GM12875 (cell line): ENCODE measurements around the gene P2RY14.

Experiments used
- H3K4me3 ChIP-seq: one replicate; pipeline ENCODE4 v1.5.1; 2011; ENCODE audit warnings: low read depth, low read length, control low read depth
- TF ChIP-seq, protein P1 (sequence below): IDR thresholded peaks from 2 replicates; pipeline ENCODE4 v1.5.1; 2011; ENCODE audit warnings: low read depth, mild to moderate bottlenecking, control low read depth, inconsistent platforms, low read length, moderate library complexity, borderline replicate concordance; ENCODE audit not compliant: insufficient read depth

Gene P2RY14

DNA sequence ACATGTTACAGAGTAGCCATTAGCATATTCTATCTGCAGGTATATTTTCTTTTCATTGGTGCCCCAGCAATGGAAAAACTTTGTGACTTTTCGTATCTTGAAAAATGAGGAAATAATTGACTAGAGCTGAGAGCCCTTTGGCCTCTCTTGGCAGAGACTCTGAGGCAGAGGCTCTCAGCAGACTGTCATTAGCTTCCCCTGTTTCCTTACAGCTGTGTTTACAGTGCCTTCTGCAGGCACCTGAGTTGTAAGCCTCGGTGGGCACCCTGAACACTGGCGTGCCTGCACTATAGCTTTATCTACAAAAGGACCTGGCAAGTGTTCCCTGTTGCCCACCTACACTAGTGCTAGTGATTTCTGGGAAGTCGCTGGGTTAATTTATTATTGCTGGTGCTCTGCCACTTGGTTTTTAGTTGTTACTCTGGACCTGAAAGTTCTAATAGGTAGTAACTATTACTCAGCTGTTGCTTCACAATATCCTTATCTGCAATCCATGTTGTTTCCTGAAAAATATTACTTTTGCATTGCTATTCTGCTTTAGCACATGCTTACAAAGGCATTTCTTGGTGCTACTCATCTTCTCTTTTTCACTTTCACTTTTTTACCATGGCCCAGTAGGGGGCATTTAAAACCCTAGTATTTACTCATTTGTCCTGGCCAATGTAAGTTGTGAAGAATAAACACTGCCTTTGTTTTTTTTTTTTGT lies 67.5 kb downstream of the P2RY14 start:
- no peak overlapping the region for H3K4me3 ChIP-seq
- TF ChIP-seq, protein P1, sequence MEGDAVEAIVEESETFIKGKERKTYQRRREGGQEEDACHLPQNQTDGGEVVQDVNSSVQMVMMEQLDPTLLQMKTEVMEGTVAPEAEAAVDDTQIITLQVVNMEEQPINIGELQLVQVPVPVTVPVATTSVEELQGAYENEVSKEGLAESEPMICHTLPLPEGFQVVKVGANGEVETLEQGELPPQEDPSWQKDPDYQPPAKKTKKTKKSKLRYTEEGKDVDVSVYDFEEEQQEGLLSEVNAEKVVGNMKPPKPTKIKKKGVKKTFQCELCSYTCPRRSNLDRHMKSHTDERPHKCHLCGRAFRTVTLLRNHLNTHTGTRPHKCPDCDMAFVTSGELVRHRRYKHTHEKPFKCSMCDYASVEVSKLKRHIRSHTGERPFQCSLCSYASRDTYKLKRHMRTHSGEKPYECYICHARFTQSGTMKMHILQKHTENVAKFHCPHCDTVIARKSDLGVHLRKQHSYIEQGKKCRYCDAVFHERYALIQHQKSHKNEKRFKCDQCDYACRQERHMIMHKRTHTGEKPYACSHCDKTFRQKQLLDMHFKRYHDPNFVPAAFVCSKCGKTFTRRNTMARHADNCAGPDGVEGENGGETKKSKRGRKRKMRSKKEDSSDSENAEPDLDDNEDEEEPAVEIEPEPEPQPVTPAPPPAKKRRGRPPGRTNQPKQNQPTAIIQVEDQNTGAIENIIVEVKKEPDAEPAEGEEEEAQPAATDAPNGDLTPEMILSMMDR, result peak; percentile 6; the same call in 1 of the 2 replicates

DNA sequence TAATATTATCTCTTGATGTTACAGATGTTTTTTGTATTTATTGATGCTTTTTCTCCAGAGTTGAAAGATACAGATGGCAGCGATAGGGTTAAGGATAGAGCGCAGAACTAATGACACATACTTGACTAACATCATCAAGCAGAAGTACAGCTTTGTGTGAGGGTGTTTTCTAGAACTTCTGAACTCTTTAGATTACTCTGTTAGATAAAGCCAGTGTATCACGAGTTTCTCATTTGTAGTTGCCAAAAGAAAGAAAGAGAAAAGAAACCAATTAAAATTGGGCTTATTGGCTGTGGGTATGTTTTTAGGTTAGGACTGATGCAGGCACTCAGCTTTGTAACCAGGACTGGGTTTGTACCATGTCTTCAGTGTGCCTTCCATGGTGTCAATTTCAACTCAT lies 68.7 kb downstream of the P2RY14 start:
- TF ChIP-seq, protein P1, result no peak
- H3K4me3 ChIP-seq, result no peak overlapping the region

DNA sequence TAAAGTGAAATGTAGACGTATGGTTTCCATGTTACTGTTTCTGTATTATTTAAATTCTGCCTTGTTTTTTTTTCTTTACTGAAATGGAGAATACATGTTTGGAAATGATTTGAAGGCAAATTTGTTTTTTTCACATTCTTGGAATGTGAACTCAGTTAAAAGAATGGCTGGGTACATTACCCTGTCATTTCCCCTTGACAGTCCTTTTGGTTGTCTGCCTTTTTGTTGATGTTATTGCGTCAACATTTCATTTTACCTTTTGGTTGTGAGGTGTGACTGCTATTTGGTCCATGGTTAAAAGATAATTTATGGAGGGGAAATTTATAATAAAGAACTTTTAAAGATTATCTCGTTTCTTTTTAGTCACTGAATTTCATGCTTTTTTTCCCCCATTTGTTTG lies 72.1 kb downstream of the P2RY14 start:
- H3K4me3 ChIP-seq, result no peak overlapping the region
- TF ChIP-seq, protein P1, result no peak

DNA sequence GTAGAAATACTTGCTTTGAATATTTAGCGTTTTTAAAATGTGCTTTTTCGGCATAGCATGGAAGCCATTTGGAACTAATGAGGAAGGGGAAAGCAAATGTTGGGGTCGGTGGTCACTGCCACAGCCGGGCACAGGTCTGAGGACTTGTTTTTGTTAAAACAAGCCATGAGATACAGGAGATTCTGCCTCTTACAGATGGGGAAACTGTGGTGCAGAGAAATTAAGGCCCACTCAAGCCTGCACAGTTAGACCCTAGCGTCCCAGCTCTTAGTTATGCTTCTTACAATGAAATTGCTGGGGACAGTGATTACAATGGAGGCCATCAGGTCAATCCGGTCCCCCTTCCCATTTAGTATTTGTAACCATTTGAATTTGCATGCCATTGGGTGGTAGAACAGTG lies 72.9 kb downstream of the P2RY14 start:
- H3K4me3 ChIP-seq, result no peak overlapping the region
- TF ChIP-seq, protein P1, result no peak

DNA sequence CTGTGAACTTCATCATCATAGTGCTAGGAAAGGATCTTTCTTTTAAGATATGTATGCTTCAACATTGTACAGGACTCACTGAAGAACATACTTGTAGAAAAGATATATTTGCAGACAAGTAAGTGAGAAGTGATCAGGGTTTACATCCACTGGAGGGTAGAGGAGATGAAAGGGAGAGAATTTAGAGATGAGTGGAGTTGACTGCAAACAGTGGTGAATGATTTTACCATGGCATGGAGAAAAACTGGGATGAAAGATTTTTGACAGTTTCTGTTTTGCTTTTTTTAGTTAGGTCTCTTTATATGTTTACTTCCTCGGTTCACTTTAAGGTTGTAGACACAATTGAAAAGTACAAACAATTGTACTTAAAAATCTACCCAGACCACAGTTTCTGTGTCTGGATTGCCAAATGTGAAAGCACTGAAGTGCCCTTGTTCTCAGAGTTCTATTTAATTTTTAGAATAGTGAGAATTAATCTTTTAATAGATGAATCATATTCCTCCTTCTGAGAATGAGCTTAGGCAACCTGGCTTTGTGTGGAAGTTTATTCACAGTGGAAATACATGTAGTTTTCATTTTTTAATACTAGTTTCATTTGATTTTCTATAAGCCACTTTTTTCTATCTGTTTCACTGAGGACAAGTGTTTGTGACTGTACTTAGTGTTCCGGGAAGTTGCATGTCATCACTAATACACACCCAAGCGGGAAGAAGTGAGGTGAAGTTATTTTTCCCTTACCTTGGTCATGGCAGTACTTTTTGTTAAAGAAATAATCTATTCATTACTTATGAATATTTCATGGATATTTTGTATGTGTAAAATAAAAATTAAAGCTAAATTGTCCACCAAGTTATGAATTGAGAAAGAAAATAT lies 73.6 kb downstream of the P2RY14 start:
- no peak overlapping the region for H3K4me3 ChIP-seq
- TF ChIP-seq, protein P1, result no peak

DNA sequence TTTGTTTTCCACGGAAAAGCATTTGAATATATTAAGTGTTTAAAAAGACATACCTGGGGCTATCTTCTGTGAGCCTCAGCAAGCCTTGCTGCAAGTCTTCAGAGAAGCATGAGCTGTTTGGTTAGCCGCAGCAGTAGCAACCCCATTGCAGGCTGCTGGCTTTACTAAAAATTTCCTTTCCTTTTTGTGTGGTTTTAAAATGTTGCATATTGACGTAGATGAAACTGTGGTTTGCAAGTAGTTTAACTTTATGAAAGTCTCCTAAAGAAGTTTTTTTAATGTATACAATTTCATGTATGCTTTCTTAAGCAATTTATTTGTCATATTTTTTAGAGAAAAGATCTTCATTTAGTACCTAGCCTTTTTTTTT lies 75.3 kb downstream of the P2RY14 start, which contains the start of gene GPR171:
Gene GPR171, minus strand, starts transcription at position 166 of the 370 bp plus-strand sequence. CDS start 3,830 bp downstream, outside the sequence.
- TF ChIP-seq, protein P1, result no peak
- H3K4me3 ChIP-seq, result no peak within 1 kb of the TSS
